ENCODE data around the gene KCNA5. TPM values are rescaled to one million over a fixed set of nuclear protein-coding genes. Genes with fewer than 3 reads are reported as not detected.

The KCNA5 gene
- total RNA-seq, 4 donors from 2014 or later, result 0.84 to 3.7 (median 1.5) TPM

GRCh38 chr12:5087831-5088554 lies 44.3 kb downstream of the KCNA5 start:
- Histone ChIP-seq H3K36me3 (no peaks in the 10 kb centered on the region), H3K27me3 (no peaks in the 10 kb centered on the region), H3K4me1 (no peaks in the 10 kb centered on the region), H3K27ac (no peak overlapping the region), H3K9me3 (no peaks in the 10 kb centered on the region), H3K4me3 (no peak overlapping the region)
- TF ChIP-seq CTCF (IDR thresholded peaks at IDR 0.05) (no peak), EP300 (IDR thresholded peaks at IDR 0.05) (no peak), POLR2A (IDR thresholded peaks at IDR 0.05) (no peak)
- no peak for DNase-seq (ENCODE audit: low spot score in 2 of 2)
- 89 to 91% methylated on average over 13 of the region's 16 CpGs for WGBS, 2 donors

GRCh38 chr12:5088586-5089264 lies 45.0 kb downstream of the KCNA5 start:
- DNase-seq (ENCODE audit: low spot score in 2 of 2), result no peak
- Histone ChIP-seq H3K27me3 (no peaks in the 10 kb centered on the region), H3K9me3 (no peaks in the 10 kb centered on the region), H3K36me3 (no peaks in the 10 kb centered on the region), H3K4me3 (no peak overlapping the region), H3K4me1 (no peaks in the 10 kb centered on the region), H3K27ac (no peak overlapping the region)
- no peak for TF ChIP-seq CTCF (IDR thresholded peaks at IDR 0.05)
- TF ChIP-seq POLR2A (IDR thresholded peaks at IDR 0.05), result no peak
- TF ChIP-seq EP300 (IDR thresholded peaks at IDR 0.05), result no peak
- WGBS, 2 donors, result 82 to 83% methylated on average over 17 to 18 of the region's 18 CpGs

- no peak for DNase-seq (ENCODE audit: low spot score in 2 of 2)
- TF ChIP-seq CTCF (IDR thresholded peaks at IDR 0.05), result no peak
- no peak for TF ChIP-seq POLR2A (IDR thresholded peaks at IDR 0.05)
- TF ChIP-seq EP300 (IDR thresholded peaks at IDR 0.05), result no peak
- no peaks in the 10 kb centered on the region for H3K4me1 ChIP-seq
- WGBS, 2 donors, result 35 to 37% methylated on average over 1 of the region's 1 CpG
- no peaks in the 10 kb centered on the region for H3K36me3 ChIP-seq
- H3K27ac ChIP-seq, result no peak overlapping the region
- H3K27me3 ChIP-seq, result no peaks in the 10 kb centered on the region
- no peak overlapping the region for H3K4me3 ChIP-seq
- H3K9me3 ChIP-seq, result no peaks in the 10 kb centered on the region
These were observed 50.9 kb downstream of the KCNA5 start for GRCh38 chr12:5094551-5094950.

- TF ChIP-seq POLR2A (IDR thresholded peaks at IDR 0.05) (no peak), CTCF (IDR thresholded peaks at IDR 0.05) (no peak), EP300 (IDR thresholded peaks at IDR 0.05) (no peak)
- no peak overlapping the region for H3K27ac ChIP-seq
- 73 to 85% methylated on average over 3 of the region's 3 CpGs for whole genome bisulfite sequencing, 2 donors
- H3K27me3 ChIP-seq, result no peaks in the 10 kb centered on the region
- no peaks in the 10 kb centered on the region for H3K4me1 ChIP-seq
- H3K9me3 ChIP-seq, result no peaks in the 10 kb centered on the region
- DNase-seq (ENCODE audit: low spot score in 2 of 2), result no peak
- H3K4me3 ChIP-seq, result no peak overlapping the region
- H3K36me3 ChIP-seq, result no peaks in the 10 kb centered on the region
These were observed 51.3 kb downstream of the KCNA5 start for GRCh38 chr12:5094986-5095385.

Other genes starting within 250 kb of the KCNA5 start
- gene KCNA1, start 134.0 kb upstream of the KCNA5 start, total RNA-seq, result 10 to 100 TPM in 1 of 4 donors, 1 to 10 TPM in 3; 1.2 to 12.8 (median 4.8) TPM

Measured in tibial nerve (tissue), 4 donors.